Central memory CD8-positive, alpha-beta T cell (primary cell): ENCODE data around the gene GOLGA8O.
"Not testable (repeated sequence)": the region's sequence is repeated elsewhere in the genome, so short reads cannot be mapped to it uniquely, and the experiment has no call there.

ENCODE experiments used
- ATAC-seq: fragments of 150-1000 bp; cut with Tn5 transposase; replicated peaks from 2 replicates; pipeline ENCODE4 v1.10.0; 2022; ENCODE audit warnings: mild to moderate bottlenecking, moderate FRiP score, moderate number of reproducible peaks; ENCODE audit not compliant: poor library complexity, severe bottlenecking; ENCODE audit errors: extremely low read depth
- DNase-seq, 2 donors: peaks; one replicate each; pipeline ENCODE4 v3.0.0; 2021; ENCODE audit warnings: low spot score in 2 of 2
- H3K27ac Mint-ChIP-seq: one replicate; pipeline ENCODE4 v1.8.0; 2022; ENCODE audit warnings: low read depth, mild to moderate bottlenecking, moderate library complexity, mixed read lengths
- H3K27me3 Mint-ChIP-seq: one replicate; pipeline ENCODE4 v1.8.0; 2022; ENCODE audit warnings: mixed read lengths
- H3K36me3 Mint-ChIP-seq: one replicate; pipeline ENCODE4 v1.8.0; 2022; ENCODE audit warnings: mild to moderate bottlenecking, moderate library complexity, mixed read lengths; ENCODE audit not compliant: insufficient read depth
- H3K4me1 Mint-ChIP-seq: one replicate; pipeline ENCODE4 v1.8.0; 2022; ENCODE audit warnings: mixed read lengths
- H3K4me3 Mint-ChIP-seq: one replicate; pipeline ENCODE4 v1.8.0; 2022; ENCODE audit warnings: mild to moderate bottlenecking, moderate library complexity, mixed read lengths
- H3K9me3 Mint-ChIP-seq: one replicate; pipeline ENCODE4 v1.8.0; 2022; ENCODE audit warnings: mixed read lengths

GOLGA8O gene, protein sequence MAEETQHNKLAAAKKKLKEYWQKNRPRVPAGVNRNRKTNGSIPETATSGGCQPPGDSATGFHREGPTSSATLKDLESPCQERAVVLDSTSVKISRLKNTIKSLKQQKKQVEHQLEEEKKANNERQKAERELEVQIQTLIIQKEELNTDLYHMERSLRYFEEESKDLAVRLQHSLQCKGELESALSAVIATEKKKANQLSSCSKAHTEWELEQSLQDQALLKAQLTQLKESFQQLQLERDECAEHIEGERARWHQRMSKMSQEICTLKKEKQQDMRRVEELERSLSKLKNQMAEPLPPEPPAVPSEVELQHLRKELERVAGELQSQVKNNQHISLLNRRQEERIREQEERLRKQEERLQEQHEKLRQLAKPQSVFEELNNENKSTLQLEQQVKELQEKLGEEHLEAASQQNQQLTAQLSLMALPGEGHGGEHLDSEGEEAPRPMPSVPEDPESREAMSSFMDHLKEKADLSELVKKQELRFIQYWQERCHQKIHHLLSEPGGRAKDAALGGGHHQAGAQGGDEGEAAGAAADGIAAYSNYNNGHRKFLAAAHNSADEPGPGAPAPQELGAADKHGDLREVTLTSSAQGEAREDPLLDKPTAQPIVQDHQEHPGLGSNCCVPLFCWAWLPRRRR

DNA sequence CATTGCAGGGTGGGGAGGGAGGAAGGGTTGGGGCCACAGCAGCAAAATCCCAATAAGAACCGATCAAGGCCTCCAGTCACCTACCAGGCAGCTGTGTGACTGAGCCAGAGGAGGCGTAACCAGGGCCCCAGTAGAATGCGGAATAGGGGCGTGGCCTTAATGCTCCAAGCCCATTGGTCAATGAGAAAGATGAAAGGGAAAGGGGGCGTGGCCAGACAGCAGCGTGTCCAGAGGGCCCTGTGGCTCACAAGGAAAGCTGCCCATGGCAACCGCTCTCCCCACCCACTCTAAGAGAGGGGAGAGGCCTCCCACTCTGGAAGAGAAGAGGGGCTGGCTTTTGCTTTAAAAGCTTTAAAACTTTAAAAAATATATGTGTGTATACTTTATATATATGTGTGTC lies at the start of gene GOLGA8O:
TSS of gene GOLGA8O (minus strand) at position 101 of the 400 bp plus-strand sequence. CDS start at position 3, 98 bp downstream.
- H3K36me3 Mint-ChIP-seq, H3K27ac Mint-ChIP-seq, H3K4me1 Mint-ChIP-seq, H3K9me3 Mint-ChIP-seq, DNase-seq, H3K27me3 Mint-ChIP-seq, ATAC-seq, H3K4me3 Mint-ChIP-seq: not testable (repeated sequence)

DNA sequence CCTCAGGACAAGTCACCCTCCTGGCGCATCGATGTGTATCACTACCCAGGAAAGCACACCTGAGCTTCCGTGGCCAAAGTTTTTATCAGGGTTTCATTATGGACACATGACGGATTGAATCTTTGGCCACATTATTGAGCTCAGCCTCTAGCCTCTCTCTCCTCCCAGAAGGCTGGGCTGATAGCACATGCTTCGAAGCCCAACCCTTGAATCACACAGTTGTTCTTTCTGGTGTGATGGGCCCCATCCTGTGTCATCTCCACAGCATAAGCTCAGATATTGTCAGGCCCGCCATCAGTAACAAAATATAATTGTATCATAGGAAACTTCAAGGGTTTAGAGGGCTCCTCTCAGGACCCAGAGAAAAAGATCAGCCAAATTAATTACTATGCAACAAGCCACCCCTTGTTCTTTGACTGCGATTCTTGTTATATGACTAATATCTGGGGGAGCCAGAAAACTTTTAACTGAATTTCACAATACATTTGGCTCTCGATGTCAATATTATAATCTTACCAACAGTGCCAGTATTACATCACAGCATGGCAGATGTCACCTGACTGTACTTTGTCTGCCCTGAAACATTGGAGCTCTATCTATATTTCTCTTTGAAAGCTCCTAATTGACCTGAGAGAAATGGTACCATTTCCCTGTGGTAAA lies 48.8 kb upstream of the GOLGA8O start:
- not testable (repeated sequence) for H3K4me3 Mint-ChIP-seq, H3K27me3 Mint-ChIP-seq, H3K27ac Mint-ChIP-seq, H3K36me3 Mint-ChIP-seq, ATAC-seq, H3K4me1 Mint-ChIP-seq, H3K9me3 Mint-ChIP-seq, DNase-seq

DNA sequence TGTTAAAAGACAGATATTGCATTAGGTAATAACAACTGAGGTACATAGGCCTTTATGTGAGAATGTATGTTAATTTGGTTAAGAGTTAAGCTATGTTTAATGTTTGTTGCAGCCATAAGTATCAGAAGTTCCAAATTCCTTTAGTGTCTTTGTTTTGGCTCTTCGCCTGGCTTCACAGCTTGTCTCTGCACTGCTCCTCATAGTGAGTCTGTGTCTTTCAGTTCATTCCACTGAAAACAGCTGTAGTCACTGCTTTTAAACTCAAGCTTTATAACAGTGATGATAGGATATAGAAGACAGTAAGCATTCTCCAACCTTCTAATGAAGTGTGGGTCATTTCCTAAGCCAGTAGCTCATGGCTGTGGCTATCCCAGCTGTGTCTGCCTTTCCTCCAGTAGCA lies 47.5 kb upstream of the GOLGA8O start:
- not testable (repeated sequence) for H3K27ac Mint-ChIP-seq, DNase-seq, ATAC-seq, H3K4me3 Mint-ChIP-seq, H3K36me3 Mint-ChIP-seq, H3K27me3 Mint-ChIP-seq, H3K9me3 Mint-ChIP-seq, H3K4me1 Mint-ChIP-seq

- H3K36me3 Mint-ChIP-seq, H3K4me1 Mint-ChIP-seq, H3K9me3 Mint-ChIP-seq, H3K27me3 Mint-ChIP-seq, H3K27ac Mint-ChIP-seq, ATAC-seq, H3K4me3 Mint-ChIP-seq, DNase-seq: not testable (repeated sequence)
Measured at GRCh38 chr15:32492768-32493167, 37.3 kb upstream of the GOLGA8O start.

- H3K36me3 Mint-ChIP-seq, H3K27me3 Mint-ChIP-seq, H3K4me1 Mint-ChIP-seq, DNase-seq, H3K4me3 Mint-ChIP-seq, H3K27ac Mint-ChIP-seq, H3K9me3 Mint-ChIP-seq, ATAC-seq: not testable (repeated sequence)
Measured at GRCh38 chr15:32486474-32486873, 31.0 kb upstream of the GOLGA8O start.

GRCh38 chr15:32483377-32483776 lies 27.9 kb upstream of the GOLGA8O start:
- H3K4me3 Mint-ChIP-seq, H3K36me3 Mint-ChIP-seq, H3K27ac Mint-ChIP-seq, DNase-seq, H3K27me3 Mint-ChIP-seq, ATAC-seq, H3K9me3 Mint-ChIP-seq, H3K4me1 Mint-ChIP-seq: not testable (repeated sequence)

DNA sequence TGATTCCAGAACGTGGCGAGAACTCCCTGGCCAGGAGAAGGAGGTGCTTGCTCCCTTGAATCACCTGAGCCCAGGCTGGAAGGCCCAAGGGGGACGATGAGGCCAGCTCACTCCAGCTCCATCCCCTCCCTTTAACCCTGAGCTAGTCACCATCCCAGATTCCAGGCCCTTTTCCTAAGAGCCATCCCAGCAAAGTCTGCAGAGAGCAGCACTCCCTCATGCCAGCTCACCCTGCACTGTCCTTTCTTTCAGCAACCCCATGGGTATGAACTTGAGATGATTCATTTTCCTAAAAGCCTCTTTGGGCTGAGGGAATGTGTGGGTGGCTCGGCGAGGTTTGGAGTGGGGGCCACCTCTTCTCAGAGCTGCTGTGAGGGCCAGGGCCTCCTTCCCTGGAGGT lies 26.2 kb upstream of the GOLGA8O start:
- H3K27me3 Mint-ChIP-seq: not testable (repeated sequence)

GRCh38 chr15:32468076-32468475 lies 12.6 kb upstream of the GOLGA8O start:
- not testable (repeated sequence) for H3K4me3 Mint-ChIP-seq, H3K27me3 Mint-ChIP-seq, H3K4me1 Mint-ChIP-seq, ATAC-seq, H3K9me3 Mint-ChIP-seq, DNase-seq, H3K36me3 Mint-ChIP-seq, H3K27ac Mint-ChIP-seq

More for the DNA sequence above, 26.2 kb upstream of the GOLGA8O start:
- not testable (repeated sequence) for H3K9me3 Mint-ChIP-seq, H3K4me3 Mint-ChIP-seq, H3K36me3 Mint-ChIP-seq, H3K27ac Mint-ChIP-seq, H3K4me1 Mint-ChIP-seq, DNase-seq, ATAC-seq

- H3K4me3 Mint-ChIP-seq, H3K36me3 Mint-ChIP-seq, H3K4me1 Mint-ChIP-seq, H3K27ac Mint-ChIP-seq, H3K27me3 Mint-ChIP-seq, H3K9me3 Mint-ChIP-seq: not testable (repeated sequence)
- DNase-seq: peak in 1 of 2 donors; percentile 14
- peak; percentile 81 for ATAC-seq
Measured at GRCh38 chr15:32440445-32440977, 14.9 kb downstream of the GOLGA8O start.

DNA sequence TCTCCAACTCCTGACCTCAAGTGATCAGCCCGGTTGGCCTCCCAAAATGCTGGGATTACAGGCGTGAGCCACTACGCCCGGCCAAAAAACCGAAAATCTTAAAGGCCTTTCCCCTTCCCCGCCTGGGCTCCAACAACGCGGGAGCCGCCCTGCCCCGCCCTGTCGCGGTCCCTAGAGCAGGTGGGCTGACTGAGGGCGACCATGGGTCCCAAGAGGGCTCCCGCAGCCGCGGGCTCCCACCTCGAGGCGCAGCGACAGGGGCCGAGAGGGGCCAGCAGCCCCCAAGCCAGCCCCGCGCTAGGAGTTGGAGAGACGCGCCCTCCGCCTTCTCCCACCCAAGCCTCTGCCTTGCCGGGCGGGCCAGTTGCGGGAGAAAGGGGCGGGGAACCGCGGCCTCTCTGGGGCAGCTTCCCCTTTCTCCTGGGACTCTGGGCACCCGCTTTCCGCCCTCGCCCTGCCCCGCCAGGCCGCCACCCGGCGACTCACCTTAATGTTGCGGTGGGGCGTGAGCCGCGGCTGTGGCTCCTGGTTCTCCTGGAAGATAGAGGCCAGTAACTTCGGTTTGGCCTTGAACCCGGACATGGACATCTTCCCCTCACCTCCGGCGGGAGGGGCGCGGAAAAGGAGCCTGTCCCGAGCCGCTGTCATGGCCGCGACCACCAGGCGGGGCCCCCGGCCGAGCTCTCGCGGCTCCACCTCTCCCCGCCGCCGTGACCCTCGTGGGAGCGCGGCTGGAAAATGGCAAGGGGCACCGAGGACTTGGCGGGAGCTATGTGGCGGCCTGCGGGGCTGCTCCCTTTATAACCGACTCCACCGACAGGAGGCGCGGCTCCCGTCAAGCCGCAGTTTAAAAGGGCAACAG lies 21.1 kb downstream of the GOLGA8O start:
- H3K4me1 Mint-ChIP-seq, H3K4me3 Mint-ChIP-seq, H3K36me3 Mint-ChIP-seq, H3K27me3 Mint-ChIP-seq, H3K27ac Mint-ChIP-seq, H3K9me3 Mint-ChIP-seq, DNase-seq: not testable (repeated sequence)
- ATAC-seq: peak; percentile 72

- H3K4me3 Mint-ChIP-seq, H3K9me3 Mint-ChIP-seq, H3K36me3 Mint-ChIP-seq, H3K27ac Mint-ChIP-seq, H3K4me1 Mint-ChIP-seq, H3K27me3 Mint-ChIP-seq, ATAC-seq, DNase-seq: not testable (repeated sequence)
Measured at GRCh38 chr15:32427635-32428034, 27.8 kb downstream of the GOLGA8O start.

GRCh38 chr15:32426511-32426910 lies 28.9 kb downstream of the GOLGA8O start:
- H3K27ac Mint-ChIP-seq, DNase-seq, H3K27me3 Mint-ChIP-seq, H3K4me3 Mint-ChIP-seq, H3K9me3 Mint-ChIP-seq, H3K4me1 Mint-ChIP-seq, H3K36me3 Mint-ChIP-seq, ATAC-seq: not testable (repeated sequence)
